GM12878 (cell line): ENCODE data around the gene DESI2. TPM values are rescaled to one million over a fixed set of nuclear protein-coding genes. Genes with fewer than 3 reads are reported as not detected.

Experiments used
- ATAC-seq: fragments of 200-7000 bp; cut with Tn5 transposase; 3 replicates; pipeline ENCODE4 v1.9.1; 2020; ENCODE audit warnings: mild to moderate bottlenecking, moderate library complexity
- BruUV-seq: library from RNA; stranded (reverse); fragments of 400-500 nt; replicated peaks from 2 replicates; lab custom pipeline; 2021; lab: Mats Ljungman, UMichigan
- CTCF ChIA-PET: fragments of 300-600 bp; sonication (Branson Sonifier 250); formaldehyde crosslinking; extraction: SDS; loops from one replicate; lab custom pipeline; 2021; ENCODE audit warnings: inconsistent platforms; lab: Yijun Ruan, JAX
- POLR2A ChIA-PET: fragments of 350-600 bp; formaldehyde crosslinking; extraction: SDS; loops from one replicate; lab custom pipeline; 2021; ENCODE audit warnings: inconsistent platforms; lab: Charles Lee
- RAD21 ChIA-PET: fragments of 300-600 bp; sonication (Branson Sonifier 250); formaldehyde crosslinking; loops from one replicate; lab custom pipeline; 2023; ENCODE audit warnings: antibody characterized with exemption; ENCODE audit not compliant: unreplicated experiment; lab: Charles Lee
- SMC1A ChIA-PET: fragments of 300-600 bp; sonication (Branson Sonifier 250); formaldehyde crosslinking; loops from one replicate; lab custom pipeline; 2023; ENCODE audit not compliant: unreplicated experiment, uncharacterized antibody; lab: Charles Lee
- DNase-seq: peaks from one replicate; pipeline ENCODE4 v3.0.0-alpha.2; 2011; ENCODE audit warnings: low read depth, low spot score
- FAIRE-seq: peaks from 3 replicates; lab custom pipeline; 2011; peaks lifted over from hg19 to GRCh38; lab: Jason Lieb, UNC
- H2AFZ ChIP-seq: 2 replicates; pipeline ENCODE4 v1.6.0; 2011; ENCODE audit warnings: low read depth, low read length, control low read depth; ENCODE audit not compliant: control insufficient read depth
- H3K27ac ChIP-seq: 2 replicates; pipeline ENCODE4 v1.5.1; 2011; ENCODE audit warnings: control low read depth; ENCODE audit not compliant: control insufficient read depth, insufficient read depth
- H3K27me3 ChIP-seq, 2 experiments: replicated peaks in 1 of 2; 2 replicates each; pipeline versions ENCODE4 v1.6.0 to v1.6.1; 2011; ENCODE audit warnings: low read length in 1 of 2; ENCODE audit not compliant: control insufficient read depth in 2 of 2, insufficient read depth in 2 of 2
- H3K36me3 ChIP-seq, 2 experiments: 2 replicates each; pipeline ENCODE4 v1.5.1; 2011; ENCODE audit warnings: low read length in 1 of 2; ENCODE audit not compliant: control insufficient read depth in 2 of 2, insufficient read depth in 2 of 2
- H3K4me1 ChIP-seq: 2 replicates; pipeline ENCODE4 v1.6.1; 2011; ENCODE audit warnings: mild to moderate bottlenecking, low read length, moderate library complexity, mixed read lengths; ENCODE audit not compliant: control insufficient read depth, insufficient read depth
- H3K4me2 ChIP-seq: 2 replicates; pipeline ENCODE4 v1.6.0; 2011; ENCODE audit warnings: control low read depth; ENCODE audit not compliant: control insufficient read depth, insufficient read depth
- H3K4me3 ChIP-seq: fragments of 200-600 bp; sonication (generic); 2 replicates; pipeline ENCODE4 v1.5.1; 2016
- H3K79me2 ChIP-seq: 2 replicates; pipeline ENCODE4 v1.6.0; 2011; ENCODE audit warnings: low read length; ENCODE audit not compliant: control insufficient read depth, insufficient read depth
- H3K9ac ChIP-seq: 2 replicates; pipeline ENCODE4 v1.8.0; 2011; ENCODE audit warnings: low read length, control low read depth, mixed read lengths; ENCODE audit not compliant: control insufficient read depth, insufficient read depth
- H3K9me3 ChIP-seq: replicated peaks from 3 replicates; pipeline ENCODE4 v1.5.1; 2011; ENCODE audit warnings: mild to moderate bottlenecking, low read length; ENCODE audit not compliant: control insufficient read depth, insufficient read depth
- H4K20me1 ChIP-seq: 2 replicates; pipeline ENCODE4 v1.6.0; 2011; ENCODE audit not compliant: control insufficient read depth, insufficient read depth
- ATF3 ChIP-seq: IDR thresholded peaks from 2 replicates; pipeline ENCODE4 v1.6.1; 2011; ENCODE audit warnings: low read depth, mild to moderate bottlenecking, low read length, moderate library complexity, borderline replicate concordance; ENCODE audit errors: extremely low read depth
- BCL11A ChIP-seq: IDR thresholded peaks from 2 replicates; pipeline ENCODE4 v1.6.1; 2011; ENCODE audit warnings: low read depth, low read length
- BMI1 ChIP-seq: fragments of 450-650 bp; IDR thresholded peaks from 2 replicates; pipeline ENCODE4 v1.6.1; 2016; ENCODE audit warnings: mild to moderate bottlenecking, moderate library complexity, borderline replicate concordance
- DPF2 ChIP-seq: fragments of 450-650 bp; IDR thresholded peaks from 2 replicates; pipeline ENCODE4 v1.6.1; 2017; ENCODE audit warnings: mild to moderate bottlenecking
- E4F1 ChIP-seq: fragments of 450-650 bp; IDR thresholded peaks from 2 replicates; pipeline ENCODE4 v1.6.1; 2018; ENCODE audit warnings: borderline replicate concordance, mild to moderate bottlenecking; ENCODE audit not compliant: partially characterized antibody
- MLLT1 ChIP-seq: fragments of 450-650 bp; IDR thresholded peaks from 2 replicates; pipeline ENCODE4 v1.6.1; 2016; ENCODE audit warnings: mild to moderate bottlenecking
- MTA2 ChIP-seq: fragments of 450-650 bp; IDR thresholded peaks from 2 replicates; pipeline ENCODE4 v1.6.1; 2016; ENCODE audit warnings: low read depth, mild to moderate bottlenecking, moderate library complexity
- NFXL1 ChIP-seq: fragments of 450-650 bp; IDR thresholded peaks from 2 replicates; pipeline ENCODE4 v1.6.1; 2017; ENCODE audit warnings: antibody characterized with exemption, mild to moderate bottlenecking, borderline replicate concordance
- RCOR1 ChIP-seq: conservative IDR thresholded peaks from 2 replicates; pipeline ENCODE4 v1.6.1; 2012; ENCODE audit warnings: low read depth, low read length, improper control_type of control experiment
- RUNX3 ChIP-seq: IDR thresholded peaks from 2 replicates; pipeline ENCODE4 v1.6.1; 2012; ENCODE audit warnings: low read length, inconsistent platforms
- TCF3 ChIP-seq: IDR thresholded peaks from 2 replicates; pipeline ENCODE4 v1.6.1; 2012; ENCODE audit warnings: low read depth, mild to moderate bottlenecking, low read length, borderline replicate concordance; ENCODE audit not compliant: insufficient read depth
- WRNIP1 ChIP-seq: IDR thresholded peaks from 2 replicates; pipeline ENCODE4 v1.6.1; 2011; ENCODE audit warnings: low read depth, low read length, improper control_type of control experiment, borderline replicate concordance
- ZBTB33 ChIP-seq: fragments of 450-650 bp; IDR thresholded peaks from 2 replicates; pipeline ENCODE4 v1.6.1; 2017; ENCODE audit warnings: mild to moderate bottlenecking
- ZNF592 ChIP-seq: fragments of 450-650 bp; IDR thresholded peaks from 2 replicates; pipeline ENCODE4 v1.6.1; 2017; ENCODE audit warnings: mild to moderate bottlenecking, moderate library complexity
- WGBS: methylation state at CpG from one replicate; pipeline ENCODE4 v1.1.6; 2016; ENCODE audit warnings: low lambda C conversion rate; ENCODE audit not compliant: insufficient replicate concordance, insufficient coverage; ENCODE audit errors: missing lambda C conversion rate; 5-methylcytosine and 5-hydroxymethylcytosine counted together
- in situ Hi-C: fragments of 300-500 bp; cut with MboI; formaldehyde crosslinking; loops from 9 replicates; pipeline ENCODE4 v1.14.3; 2018; ENCODE audit warnings: mixed read lengths
- intact Hi-C: fragments of 100-400 bp; cut with micrococcal nuclease; formaldehyde crosslinking; loops from one replicate; pipeline ENCODE4 v1.14.2; 2022; ENCODE audit not compliant: unreplicated experiment
- polyA plus RNA-seq, 11 experiments: library from polyadenylated mRNA; depleted of rRNA in 4 of 11; unstranded in 6 of 11; stranded (reverse) in 5 of 11; fragments of >200 nt; fragmentation: Nextera tagmentation in 4 of 11; fragmentation: Illumina TruSeq in 1 of 11; extraction: Ambion mirVana in 4 of 11; extraction: Trizol in 1 of 11; gene quantifications; 1 replicate in 1 of 11; 2 replicates in 10 of 11; pipeline versions ENCODE4 v1.2.1 to v1.2.3, GENCODE V29; 2011 to 2016; ENCODE audit warnings: inconsistent platforms in 2 of 11, missing spikeins in 2 of 11, low read depth in 1 of 11
- total RNA-seq, 4 experiments: library from RNA; depleted of rRNA in 3 of 4; stranded (reverse); fragments of >200 nt in 3 of 4; fragmentation: Illumina TruSeq in 1 of 4; extraction: Trizol in 1 of 4; gene quantifications; 2 replicates each; pipeline versions ENCODE4 v1.2.1 to v1.2.3, GENCODE V29; 2013 to 2021

DESI2 gene
- total and polyA plus RNA-seq, 10 of the 15 experiments (the other 5 are each of a cell fraction or from before 2014, with no cell fraction given) = 6.2 to 21.5 (median 17.3) TPM

- Histone ChIP-seq H3K27me3 (no peaks in the 10 kb centered on the region), H2AFZ (no peak overlapping the region), H3K36me3 (no peaks in the 10 kb centered on the region; a peak in 1 of 4 replicates), H3K79me2 (no peaks in the 10 kb centered on the region), H3K4me3 (no peak overlapping the region), H3K9ac (no peak overlapping the region), H3K4me2 (no peak overlapping the region), H3K9me3 (no peaks in the 10 kb centered on the region), H3K27ac (no peak overlapping the region), H3K4me1 (no peaks in the 10 kb centered on the region), H4K20me1 (no peaks in the 10 kb centered on the region)
- ChIA-PET RAD21 (no interaction called here), CTCF (no interaction called here), POLR2A (no interaction called here), SMC1A (no interaction called here)
- FAIRE-seq (no peak), DNase-seq (no peak), ATAC-seq (no peak)
- no TSS peak for BruUV-seq
- 68% methylated on average over 4 of the region's 4 CpGs for WGBS
- intact Hi-C loops = no loop called here
- in situ Hi-C loops = no loop called here
- TF ChIP-seq RCOR1 (no peak), MTA2 (no peak), TCF3 (no peak), BMI1 (no peak), ATF3 (no peak), NFXL1 (no peak), MLLT1 (no peak), ZNF592 (no peak), ZBTB33 (no peak), BCL11A (no peak), WRNIP1 (no peak), DPF2 (no peak), RUNX3 (no peak), E4F1 (no peak)
Observed at GRCh38 chr1:244674446-244674845, 21.5 kb downstream of the DESI2 start.
